OCI-LY1 (cell line): ENCODE results near the gene RBPMS2.

Experiments used
- H2AFZ ChIP-seq: fragments of 200-600 bp; sonication (generic), shearing (Covaris generic); 2 replicates; pipeline ENCODE4 v1.6.0; 2014; ENCODE audit warnings: antibody characterized with exemption, mild to moderate bottlenecking, low read length
- H3F3A ChIP-seq: fragments of 200-600 bp; sonication (generic), shearing (Covaris generic); 2 replicates; pipeline ENCODE4 v1.6.0; 2014; ENCODE audit warnings: mild to moderate bottlenecking, antibody characterized with exemption, low read length, moderate library complexity; ENCODE audit not compliant: insufficient read depth
- H3K27ac ChIP-seq: fragments of 200-600 bp; sonication (generic); 2 replicates; pipeline ENCODE4 v1.5.1; 2014; ENCODE audit warnings: low read length, mixed run types, mild to moderate bottlenecking, low read depth; ENCODE audit not compliant: poor library complexity, severe bottlenecking
- H3K27me3 ChIP-seq: fragments of 200-600 bp; sonication (generic); 2 replicates; pipeline ENCODE4 v1.6.0; 2014; ENCODE audit warnings: antibody characterized with exemption, mild to moderate bottlenecking, low read length, moderate library complexity; ENCODE audit not compliant: insufficient read depth
- H3K36me3 ChIP-seq: fragments of 200-600 bp; sonication (generic); 2 replicates; pipeline ENCODE4 v1.6.1; 2014; ENCODE audit warnings: mild to moderate bottlenecking, antibody characterized with exemption, low read length, moderate library complexity, mixed read lengths; ENCODE audit not compliant: insufficient read depth
- H3K4me1 ChIP-seq: fragments of 200-600 bp; sonication (generic); 2 replicates; pipeline ENCODE4 v1.5.1; 2014; ENCODE audit warnings: mild to moderate bottlenecking, low read length, moderate library complexity; ENCODE audit not compliant: insufficient read depth, severe bottlenecking
- H3K4me2 ChIP-seq: fragments of 200-600 bp; sonication (generic), shearing (Covaris generic); 2 replicates; pipeline ENCODE4 v1.6.1; 2014; ENCODE audit warnings: low read length
- H3K4me3 ChIP-seq: fragments of 200-600 bp; sonication (generic); 2 replicates; pipeline ENCODE4 v1.5.1; 2014; ENCODE audit warnings: low read length, low read depth, mild to moderate bottlenecking, mixed read lengths; ENCODE audit not compliant: poor library complexity, severe bottlenecking
- H3K79me2 ChIP-seq: fragments of 200-600 bp; shearing (Covaris generic); 2 replicates; pipeline ENCODE4 v1.6.1; 2016; ENCODE audit warnings: mixed run types, low read length, mixed read lengths; ENCODE audit not compliant: insufficient read depth
- H3K9ac ChIP-seq: fragments of 200-600 bp; sonication (generic), shearing (Covaris generic); 2 replicates; pipeline ENCODE4 v1.6.1; 2014; ENCODE audit warnings: mild to moderate bottlenecking, low read length, mixed read lengths
- H3K9me2 ChIP-seq: fragments of 200-600 bp; sonication (generic), shearing (Covaris generic); 2 replicates; pipeline ENCODE4 v1.6.1; 2014; ENCODE audit warnings: low read depth, mild to moderate bottlenecking, low read length, mixed read lengths
- H3K9me3 ChIP-seq: fragments of 200-600 bp; shearing (Covaris generic); 2 replicates; pipeline ENCODE4 v1.6.1; 2014; ENCODE audit warnings: low read length, mixed read lengths
- H4K20me1 ChIP-seq: fragments of 200-600 bp; sonication (generic), shearing (Covaris generic); 2 replicates; pipeline ENCODE4 v1.6.0; 2016; ENCODE audit warnings: mild to moderate bottlenecking, low read length; ENCODE audit not compliant: insufficient read depth
- EZH2 ChIP-seq: fragments of 200-600 bp; sonication (generic), shearing (Covaris generic); IDR thresholded peaks from 2 replicates; pipeline ENCODE4 v1.8.0; 2017; ENCODE audit warnings: borderline replicate concordance, mixed run types, mild to moderate bottlenecking, antibody characterized with exemption, low read length, moderate library complexity, mixed read lengths
- TF ChIP-seq, protein P1 (sequence below): fragments of 200-600 bp; sonication (generic), shearing (Covaris generic); IDR thresholded peaks from 2 replicates; pipeline ENCODE4 v1.5.1; 2017; ENCODE audit warnings: mild to moderate bottlenecking, antibody characterized with exemption, low read length, moderate library complexity, mixed read lengths

Gene RBPMS2

DNA sequence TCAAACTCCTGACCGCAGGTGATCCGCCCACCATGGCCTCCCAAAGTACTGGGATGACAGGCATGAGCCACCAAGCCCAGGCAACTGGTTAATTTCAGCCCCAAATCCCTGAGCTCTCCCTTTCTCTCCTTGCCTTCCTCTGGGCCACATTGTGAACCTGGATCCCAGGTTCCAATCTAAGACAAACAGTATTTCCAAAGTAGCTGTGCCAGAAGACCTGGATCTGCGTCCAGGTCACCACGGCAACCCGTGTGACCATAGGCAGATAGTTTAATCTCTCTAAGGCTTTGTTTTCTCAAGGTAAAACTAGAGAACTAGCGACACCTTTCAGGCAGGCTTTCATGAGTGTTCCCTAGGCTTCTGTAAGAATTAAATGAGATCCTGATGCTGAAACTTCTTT lies 5.9 kb upstream of the RBPMS2 start:
- TF ChIP-seq EZH2 = no peak
- Histone ChIP-seq H3K4me3 (no peak overlapping the region), H3F3A (no peaks in the 10 kb centered on the region), H4K20me1 (no peaks in the 10 kb centered on the region), H3K9ac (no peak overlapping the region), H3K36me3 (no peaks in the 10 kb centered on the region), H2AFZ (no peak overlapping the region), H3K27me3 (peaks cover 18% of the 10 kb centered on the region; the same call in 1 of the 2 replicates), H3K9me2 (no peaks in the 10 kb centered on the region), H3K9me3 (no peaks in the 10 kb centered on the region), H3K27ac (no peak overlapping the region), H3K4me2 (no peak overlapping the region), H3K79me2 (no peaks in the 10 kb centered on the region), H3K4me1 (no peaks in the 10 kb centered on the region)

DNA sequence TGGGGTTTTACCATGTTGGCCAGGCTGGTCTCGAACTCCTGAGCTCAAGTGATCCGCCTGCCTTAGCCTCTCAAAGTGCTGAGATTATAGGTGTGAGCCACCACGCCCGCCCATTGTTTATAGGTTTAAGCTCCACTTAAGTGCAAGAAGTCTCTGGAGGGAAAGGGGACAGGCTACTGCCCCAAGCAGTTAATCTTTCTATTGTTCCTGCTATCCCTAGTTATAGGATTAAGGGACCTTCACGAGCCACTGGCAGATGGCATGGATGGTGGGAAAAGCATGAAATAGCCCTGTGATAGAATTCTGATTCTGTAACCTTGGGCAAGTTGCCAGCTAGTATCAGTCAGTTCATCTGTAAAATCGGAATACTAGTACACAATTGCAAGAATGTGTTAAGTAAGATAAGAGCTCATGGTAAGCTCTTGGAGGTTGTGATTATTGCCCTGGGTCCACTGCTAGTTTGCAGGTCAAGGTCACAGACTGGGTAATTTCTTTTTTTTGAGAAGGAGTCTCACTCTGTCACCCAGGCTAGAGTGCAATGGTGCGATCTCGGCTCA lies 5.3 kb upstream of the RBPMS2 start:
- H2AFZ ChIP-seq = no peak overlapping the region
- no peaks in the 10 kb centered on the region for H3F3A ChIP-seq
- H3K9ac ChIP-seq = no peak overlapping the region
- TF ChIP-seq, protein P1, sequence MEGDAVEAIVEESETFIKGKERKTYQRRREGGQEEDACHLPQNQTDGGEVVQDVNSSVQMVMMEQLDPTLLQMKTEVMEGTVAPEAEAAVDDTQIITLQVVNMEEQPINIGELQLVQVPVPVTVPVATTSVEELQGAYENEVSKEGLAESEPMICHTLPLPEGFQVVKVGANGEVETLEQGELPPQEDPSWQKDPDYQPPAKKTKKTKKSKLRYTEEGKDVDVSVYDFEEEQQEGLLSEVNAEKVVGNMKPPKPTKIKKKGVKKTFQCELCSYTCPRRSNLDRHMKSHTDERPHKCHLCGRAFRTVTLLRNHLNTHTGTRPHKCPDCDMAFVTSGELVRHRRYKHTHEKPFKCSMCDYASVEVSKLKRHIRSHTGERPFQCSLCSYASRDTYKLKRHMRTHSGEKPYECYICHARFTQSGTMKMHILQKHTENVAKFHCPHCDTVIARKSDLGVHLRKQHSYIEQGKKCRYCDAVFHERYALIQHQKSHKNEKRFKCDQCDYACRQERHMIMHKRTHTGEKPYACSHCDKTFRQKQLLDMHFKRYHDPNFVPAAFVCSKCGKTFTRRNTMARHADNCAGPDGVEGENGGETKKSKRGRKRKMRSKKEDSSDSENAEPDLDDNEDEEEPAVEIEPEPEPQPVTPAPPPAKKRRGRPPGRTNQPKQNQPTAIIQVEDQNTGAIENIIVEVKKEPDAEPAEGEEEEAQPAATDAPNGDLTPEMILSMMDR = no peak
- TF ChIP-seq EZH2 = no peak
- no peaks in the 10 kb centered on the region for H3K79me2 ChIP-seq
- no peaks in the 10 kb centered on the region for H3K9me2 ChIP-seq
- H3K4me3 ChIP-seq = no peak overlapping the region
- no peaks in the 10 kb centered on the region for H3K9me3 ChIP-seq
- peaks cover 18% of the 10 kb centered on the region; the same call in 1 of the 2 replicates for H3K27me3 ChIP-seq
- no peaks in the 10 kb centered on the region for H4K20me1 ChIP-seq
- no peak overlapping the region for H3K27ac ChIP-seq
- no peaks in the 10 kb centered on the region for H3K4me1 ChIP-seq
- no peak overlapping the region for H3K4me2 ChIP-seq
- H3K36me3 ChIP-seq = no peaks in the 10 kb centered on the region

DNA sequence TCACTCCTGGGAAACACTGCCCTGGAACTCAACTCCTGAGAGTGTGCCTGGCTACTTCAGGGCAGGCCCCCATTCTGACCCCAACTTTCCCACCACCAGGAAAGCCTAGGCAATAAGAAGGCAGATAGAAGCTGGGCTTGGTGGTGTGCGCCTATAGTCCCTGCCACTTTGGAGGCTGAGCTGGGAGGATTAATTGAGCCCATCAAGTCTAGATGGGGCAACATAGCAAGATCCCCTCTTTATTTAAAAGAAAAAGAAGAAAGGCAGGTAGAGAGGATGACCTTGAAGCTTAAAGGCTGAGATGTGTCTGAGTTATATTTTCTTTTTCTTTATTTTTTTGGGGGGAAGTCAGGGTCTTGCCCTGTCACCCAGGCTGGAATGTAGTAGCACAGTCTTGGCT lies 4.2 kb upstream of the RBPMS2 start:
- Histone ChIP-seq H3K27ac (no peak overlapping the region), H3K36me3 (no peaks in the 10 kb centered on the region), H4K20me1 (no peaks in the 10 kb centered on the region), H2AFZ (no peak overlapping the region), H3K27me3 (peaks cover 18% of the 10 kb centered on the region; the same call in 1 of the 2 replicates), H3K4me3 (no peak overlapping the region), H3K9me3 (no peaks in the 10 kb centered on the region), H3K79me2 (no peaks in the 10 kb centered on the region), H3K9me2 (no peaks in the 10 kb centered on the region), H3K4me1 (no peaks in the 10 kb centered on the region), H3K4me2 (no peak overlapping the region), H3K9ac (no peak overlapping the region), H3F3A (no peaks in the 10 kb centered on the region)
- TF ChIP-seq, protein P1 = no peak
- TF ChIP-seq EZH2 = no peak

DNA sequence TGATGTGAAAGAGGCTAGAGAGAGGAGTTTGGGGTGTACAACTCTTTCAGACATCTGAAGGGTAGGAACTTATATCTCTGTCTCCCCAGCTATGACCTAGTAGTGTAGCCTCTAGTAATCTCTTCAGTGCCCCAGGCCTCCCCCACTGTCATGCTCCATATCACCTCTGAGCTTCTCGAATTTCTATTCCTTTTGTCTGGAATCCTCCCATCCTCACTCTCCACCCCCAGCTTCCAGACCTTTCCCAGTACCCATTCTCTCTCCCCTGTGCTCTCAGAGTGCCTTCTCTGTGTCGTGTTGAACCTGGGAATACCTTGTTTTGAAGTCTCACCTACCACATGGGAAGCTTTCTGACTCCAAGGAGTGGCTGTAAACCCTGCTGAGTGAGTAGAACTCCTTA lies 3.6 kb upstream of the RBPMS2 start:
- Histone ChIP-seq H3K36me3 (no peaks in the 10 kb centered on the region), H3K27me3 (peaks cover 22% of the 10 kb centered on the region; the same call in 1 of the 2 replicates), H3K4me1 (no peaks in the 10 kb centered on the region), H3K9ac (no peak overlapping the region), H3K9me2 (no peaks in the 10 kb centered on the region), H2AFZ (no peak overlapping the region), H3F3A (no peaks in the 10 kb centered on the region), H3K9me3 (no peaks in the 10 kb centered on the region), H3K79me2 (no peaks in the 10 kb centered on the region), H3K27ac (no peak overlapping the region), H3K4me2 (no peak overlapping the region), H4K20me1 (no peaks in the 10 kb centered on the region), H3K4me3 (no peak overlapping the region)
- TF ChIP-seq, protein P1 = no peak
- TF ChIP-seq EZH2 = no peak
